GM04503 (cell line): Measurements from ENCODE around the gene GTPBP6.
"Not testable (repeated sequence)": the region's sequence is repeated elsewhere in the genome, so short reads cannot be mapped to it uniquely, and the experiment has no call there.

ENCODE experiments used
- DNase-seq: peaks from one replicate; pipeline ENCODE4 v3.0.0-alpha.2; 2012; ENCODE audit warnings: low read depth

Gene GTPBP6

GRCh38 chrX:351736-352135 lies 33.1 kb upstream of the GTPBP6 start:
- DNase-seq, result no peak

- not testable (repeated sequence) for DNase-seq
These were observed 32.7 kb upstream of the GTPBP6 start for GRCh38 chrX:351324-351641.

GRCh38 chrX:350534-351323 lies 32.1 kb upstream of the GTPBP6 start:
- no peak for DNase-seq

- no peak for DNase-seq
These were observed 31.5 kb upstream of the GTPBP6 start for GRCh38 chrX:350148-350533.

- no peak for DNase-seq
These were observed 31.1 kb upstream of the GTPBP6 start for GRCh38 chrX:349702-350101.

GRCh38 chrX:349196-349595 lies 30.6 kb upstream of the GTPBP6 start:
- no peak for DNase-seq

- DNase-seq, result no peak
These were observed 30.0 kb upstream of the GTPBP6 start for GRCh38 chrX:348461-349117.

- no peak for DNase-seq
These were observed 28.9 kb upstream of the GTPBP6 start for GRCh38 chrX:347351-348117.

GRCh38 chrX:346034-346813 lies 27.6 kb upstream of the GTPBP6 start:
- no peak for DNase-seq

- DNase-seq, result no peak
These were observed 26.7 kb upstream of the GTPBP6 start for GRCh38 chrX:345020-345925.

GRCh38 chrX:344371-344901 lies 25.8 kb upstream of the GTPBP6 start:
- DNase-seq, result no peak

- DNase-seq, result no peak
These were observed 23.0 kb upstream of the GTPBP6 start for GRCh38 chrX:341541-342101.

- DNase-seq, result no peak
These were observed 22.2 kb upstream of the GTPBP6 start for GRCh38 chrX:340641-341423.

- no peak for DNase-seq
These were observed 21.5 kb upstream of the GTPBP6 start for GRCh38 chrX:340121-340520.

GRCh38 chrX:338836-339400 lies 20.3 kb upstream of the GTPBP6 start:
- DNase-seq, result no peak

- DNase-seq, result no peak
These were observed 19.8 kb upstream of the GTPBP6 start for GRCh38 chrX:338281-338835.

- no peak for DNase-seq
These were observed 18.8 kb upstream of the GTPBP6 start for GRCh38 chrX:337331-337831.

GRCh38 chrX:336227-336626 lies 17.6 kb upstream of the GTPBP6 start:
- DNase-seq, result no peak

GRCh38 chrX:335758-336155 lies 17.2 kb upstream of the GTPBP6 start:
- DNase-seq, result no peak
